IMR-90 (cell line): ENCODE measurements around the gene CCDC138. TPM values are rescaled to one million over a fixed set of nuclear protein-coding genes. Genes with fewer than 3 reads are reported as not detected.

Experiments
- ATAC-seq: fragments of 200-7000 bp; cut with Tn5 transposase; 2 replicates; pipeline ENCODE4 v1.9.1; 2020; ENCODE audit warnings: low read depth, mild to moderate bottlenecking, moderate library complexity
- BruUV-seq: library from RNA; stranded (reverse); fragments of 400-500 nt; replicated peaks from 2 replicates; lab custom pipeline; 2021; lab: Mats Ljungman, UMichigan
- CTCF ChIA-PET: fragments of 300-600 bp; formaldehyde crosslinking; extraction: SDS; loops from one replicate; lab custom pipeline; 2021; ENCODE audit warnings: antibody characterized with exemption; lab: Yijun Ruan, JAX
- POLR2A ChIA-PET: fragments of 300-600 bp; sonication (Branson Sonifier 250); formaldehyde crosslinking; loops from one replicate; lab custom pipeline; 2022; ENCODE audit warnings: antibody characterized with exemption; ENCODE audit not compliant: unreplicated experiment; lab: Charles Lee
- DNase-seq: peaks from one replicate; pipeline ENCODE4 v3.0.0; 2013
- H2AFZ ChIP-seq: replicated peaks from 2 replicates; pipeline ENCODE3; 2013; ENCODE audit warnings: low read length, mild to moderate bottlenecking; ENCODE audit not compliant: poor library complexity
- H2AK5ac ChIP-seq: 2 replicates; pipeline ENCODE4 v1.6.1; 2013; ENCODE audit warnings: low read depth, low read length, inconsistent platforms
- H2AK9ac ChIP-seq: replicated peaks from 2 replicates; pipeline ENCODE3; 2013; ENCODE audit warnings: mild to moderate bottlenecking, low read depth, low read length, moderate library complexity; ENCODE audit not compliant: poor library complexity
- H2BK120ac ChIP-seq: 2 replicates; pipeline ENCODE4 v1.6.1; 2013; ENCODE audit warnings: low read depth, low read length, inconsistent platforms
- H2BK15ac ChIP-seq: 3 replicates; pipeline ENCODE4 v1.6.1; 2013; ENCODE audit warnings: low read depth, low read length, inconsistent platforms
- H2BK20ac ChIP-seq: 2 replicates; pipeline ENCODE4 v1.6.1; 2013; ENCODE audit warnings: low read depth, mild to moderate bottlenecking, inconsistent platforms, low read length, moderate library complexity
- H2BK5ac ChIP-seq: 2 replicates; pipeline ENCODE4 v1.6.1; 2013; ENCODE audit warnings: mild to moderate bottlenecking, low read depth, low read length, inconsistent platforms; ENCODE audit not compliant: poor library complexity, severe bottlenecking
- H3K14ac ChIP-seq: replicated peaks from 2 replicates; pipeline ENCODE4 v1.6.1; 2013; ENCODE audit warnings: low read depth, low read length, inconsistent platforms
- H3K18ac ChIP-seq: 2 replicates; pipeline ENCODE4 v1.6.1; 2013; ENCODE audit warnings: low read depth, low read length, control low read depth
- H3K23ac ChIP-seq: 2 replicates; pipeline ENCODE4 v1.6.1; 2013; ENCODE audit warnings: low read depth, low read length, inconsistent platforms
- H3K27ac ChIP-seq: 2 replicates; pipeline ENCODE4 v1.5.1; 2013; ENCODE audit warnings: mild to moderate bottlenecking, control low read depth, low read length; ENCODE audit not compliant: insufficient read depth
- H3K27me3 ChIP-seq: 2 replicates; pipeline ENCODE4 v1.6.1; 2013; ENCODE audit warnings: low read length; ENCODE audit not compliant: control insufficient read depth, insufficient read depth
- H3K36me3 ChIP-seq: 2 replicates; pipeline ENCODE4 v1.6.1; 2013; ENCODE audit warnings: low read length, mixed read lengths; ENCODE audit not compliant: control insufficient read depth, insufficient read depth
- H3K4ac ChIP-seq: 2 replicates; pipeline ENCODE4 v1.6.1; 2013; ENCODE audit warnings: low read depth, low read length, inconsistent platforms
- H3K4me1 ChIP-seq: 2 replicates; pipeline ENCODE4 v1.6.1; 2013; ENCODE audit warnings: low read length, mixed read lengths; ENCODE audit not compliant: control insufficient read depth, insufficient read depth
- H3K4me2 ChIP-seq: 2 replicates; pipeline ENCODE4 v1.6.1; 2013; ENCODE audit warnings: low read depth, mild to moderate bottlenecking, control low read depth, low read length, moderate library complexity
- H3K4me3 ChIP-seq: 2 replicates; pipeline ENCODE4 v1.5.1; 2013; ENCODE audit warnings: low read depth, mild to moderate bottlenecking, control low read depth, low read length, moderate library complexity; ENCODE audit not compliant: insufficient read depth
- H3K56ac ChIP-seq: 2 replicates; pipeline ENCODE4 v1.6.1; 2013; ENCODE audit warnings: low read length, inconsistent platforms; ENCODE audit not compliant: insufficient read depth; ENCODE audit errors: extremely low read depth
- H3K79me1 ChIP-seq, 2 experiments: 2 replicates each; pipeline ENCODE4 v1.6.1; 2013; ENCODE audit warnings: low read length in 2 of 2, inconsistent platforms in 1 of 2, low read depth in 1 of 2
- H3K9ac ChIP-seq: 2 replicates; pipeline ENCODE4 v1.6.1; 2013; ENCODE audit warnings: low read depth, low read length, control low read depth
- H3K9me1 ChIP-seq: 2 replicates; pipeline ENCODE4 v1.6.1; 2013; ENCODE audit warnings: low read length, inconsistent platforms; ENCODE audit not compliant: insufficient read depth
- H3K9me3 ChIP-seq: 2 replicates; pipeline ENCODE4 v1.6.1; 2013; ENCODE audit warnings: low read length; ENCODE audit not compliant: control insufficient read depth, insufficient read depth
- H4K20me1 ChIP-seq: 2 replicates; pipeline ENCODE4 v1.6.1; 2013; ENCODE audit warnings: low read length, inconsistent platforms; ENCODE audit not compliant: insufficient read depth
- H4K5ac ChIP-seq: 2 replicates; pipeline ENCODE4 v1.6.1; 2013; ENCODE audit warnings: mild to moderate bottlenecking, low read depth, low read length, control low read depth
- H4K8ac ChIP-seq, 2 experiments: 2 replicates each; pipeline ENCODE4 v1.6.1; 2013; ENCODE audit warnings: low read depth in 2 of 2, low read length in 2 of 2, control low read depth in 1 of 2, inconsistent platforms in 1 of 2
- H4K91ac ChIP-seq: 2 replicates; pipeline ENCODE4 v1.6.1; 2013; ENCODE audit warnings: low read depth, low read length, inconsistent platforms; ENCODE audit not compliant: insufficient read depth
- BHLHE40 ChIP-seq: fragments of 150-350 bp; IDR thresholded peaks from 2 replicates; pipeline ENCODE4 v1.6.1; 2016; ENCODE audit warnings: mild to moderate bottlenecking, low read depth, low read length
- CEBPB ChIP-seq: IDR thresholded peaks from 2 replicates; pipeline ENCODE4 v1.6.1; 2012; ENCODE audit warnings: low read depth, low read length, improper control_type of control experiment
- CHD1 ChIP-seq: IDR thresholded peaks from 2 replicates; pipeline ENCODE4 v1.6.1; 2012; ENCODE audit warnings: low read depth, low read length, improper control_type of control experiment
- FOS ChIP-seq: fragments of 150-350 bp; IDR thresholded peaks from 2 replicates; pipeline ENCODE4 v1.6.1; 2016; ENCODE audit warnings: low read depth, low read length
- MAFK ChIP-seq: IDR thresholded peaks from 2 replicates; pipeline ENCODE4 v1.6.1; 2012; ENCODE audit warnings: low read depth, low read length, improper control_type of control experiment
- MAZ ChIP-seq: IDR thresholded peaks from 2 replicates; pipeline ENCODE4 v1.6.1; 2012; ENCODE audit warnings: low read depth, mild to moderate bottlenecking, low read length, improper control_type of control experiment, moderate library complexity, borderline replicate concordance
- MXI1 ChIP-seq: IDR thresholded peaks from 2 replicates; pipeline ENCODE4 v1.6.1; 2012; ENCODE audit warnings: low read depth, mild to moderate bottlenecking, low read length, moderate library complexity, borderline replicate concordance
- NFE2L2 ChIP-seq: fragments of 150-350 bp; IDR thresholded peaks from 2 replicates; pipeline ENCODE4 v1.6.1; 2016; ENCODE audit warnings: low read depth, mild to moderate bottlenecking, low read length
- POLR2A ChIP-seq: IDR thresholded peaks from 2 replicates; pipeline ENCODE4 v1.6.1; 2012; ENCODE audit warnings: mild to moderate bottlenecking, low read depth, low read length
- RAD21 ChIP-seq: IDR thresholded peaks from 2 replicates; pipeline ENCODE4 v1.6.1; 2012; ENCODE audit warnings: low read length, improper control_type of control experiment
- RCOR1 ChIP-seq: IDR thresholded peaks from 2 replicates; pipeline ENCODE4 v1.6.1; 2012; ENCODE audit warnings: mild to moderate bottlenecking, low read length, improper control_type of control experiment; ENCODE audit not compliant: insufficient replicate concordance
- RFX5 ChIP-seq: IDR thresholded peaks from 2 replicates; pipeline ENCODE4 v1.8.0; 2012; ENCODE audit warnings: low read depth, mild to moderate bottlenecking, low read length, moderate library complexity
- WGBS, 2 experiments: methylation state at CpG; one replicate each; pipeline versions ENCODE4 v1.1.5 to v1.1.7; 2013; ENCODE audit warnings: missing lambda C conversion rate in 2 of 2; ENCODE audit not compliant: insufficient read length in 1 of 2; ENCODE audit errors: extremely low coverage in 2 of 2; 5-methylcytosine and 5-hydroxymethylcytosine counted together
- dilution Hi-C: fragments of 300-500 bp; cut with HindIII; formaldehyde crosslinking; loops from one replicate; pipeline ENCODE4 v1.14.3; 2018; ENCODE audit warnings: low sequenced_read_pairs; ENCODE audit not compliant: unreplicated experiment
- in situ Hi-C: fragments of 300-500 bp; cut with MboI; formaldehyde crosslinking; loops from 3 replicates; pipeline ENCODE4 v1.14.3; 2019; ENCODE audit warnings: low sequenced_read_pairs, inconsistent platforms, mixed read lengths
- intact Hi-C: fragments of 100-400 bp; cut with micrococcal nuclease; formaldehyde crosslinking; loops from 2 replicates; pipeline ENCODE4 v1.10.0; 2022
- polyA plus RNA-seq, 3 experiments: library from polyadenylated mRNA; depleted of rRNA; stranded (reverse); fragments of >200 nt; gene quantifications; 2 replicates each; pipeline ENCODE4 v1.2.3, GENCODE V29; 2012; ENCODE audit warnings: low replicate concordance in 1 of 3
- total RNA-seq: library from RNA; depleted of rRNA; stranded (reverse); fragments of >200 nt; gene quantifications from 2 replicates; pipeline ENCODE4 v1.2.3, GENCODE V29; 2012
- TF ChIP-seq, protein P1 (sequence below): conservative IDR thresholded peaks from 2 replicates; pipeline ENCODE4 v1.5.1; 2012; ENCODE audit warnings: mild to moderate bottlenecking, low read depth, low read length, improper control_type of control experiment
- TF ChIP-seq, protein P2 (sequence below): fragments of 150-350 bp; IDR thresholded peaks from 2 replicates; pipeline ENCODE4 v1.6.1; 2016; ENCODE audit warnings: low read depth, mild to moderate bottlenecking, low read length, moderate library complexity, borderline replicate concordance
- TF ChIP-seq, protein P3 (sequence below): fragments of 150-350 bp; IDR thresholded peaks from 2 replicates; pipeline ENCODE4 v1.6.1; 2017; ENCODE audit warnings: mild to moderate bottlenecking, antibody characterized with exemption, low read length, low read depth

CCDC138 gene
- total and polyA plus RNA-seq, 2 of the 4 experiments (the other 2 are of a cell fraction): 1.5 to 2.9 TPM

DNA sequence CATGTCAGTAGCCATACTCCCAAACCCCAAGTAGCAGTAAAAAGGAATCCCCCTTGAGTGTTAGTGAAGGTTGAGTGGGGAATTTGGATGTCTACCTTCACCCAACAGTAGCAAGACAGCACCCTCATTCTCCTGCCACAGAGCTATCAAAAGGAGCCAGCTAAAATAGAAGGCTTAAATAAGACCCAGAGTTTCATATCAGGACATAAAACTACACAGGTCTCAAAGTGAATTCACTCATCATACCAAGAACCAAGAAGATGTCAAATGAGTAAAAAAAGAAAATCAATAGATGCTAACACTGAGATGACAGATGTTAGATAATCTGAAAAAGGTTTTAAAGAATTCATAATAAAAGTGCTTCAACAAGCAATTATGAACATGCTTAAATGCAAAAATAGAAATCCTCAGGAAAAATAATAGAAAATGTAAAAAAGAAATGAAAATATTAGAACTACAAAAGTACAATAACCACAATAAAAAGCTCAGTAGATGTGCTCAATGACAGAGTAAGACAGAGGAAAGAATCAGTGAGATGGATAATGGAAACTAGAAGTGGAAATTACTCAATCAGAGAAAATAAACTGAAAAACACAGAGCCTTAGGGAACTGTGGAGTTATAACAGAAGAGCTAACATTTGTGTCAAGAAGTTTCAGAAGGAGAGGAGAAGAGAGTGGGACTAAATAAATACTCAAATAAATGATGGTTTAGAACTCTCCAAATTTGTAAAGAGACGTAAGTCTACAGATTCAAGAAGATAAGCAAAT, 111.9 kb downstream of the CCDC138 start:
- POLR2A ChIA-PET: no interaction called here
- CTCF ChIA-PET: interaction anchor here (0.8 to 1.0 kb wide), 2 partner anchors 17 to 30 kb away, joined by 3 read pairs; no protein-coding TSS in a partner anchor
- intact Hi-C loops (no loop called here), in situ Hi-C loops (no loop called here), dilution Hi-C loops (no loop called here)
- no peak overlapping the region for H4K8ac ChIP-seq
- H3K4ac ChIP-seq: no peak overlapping the region
- no peak overlapping the region for H3K9ac ChIP-seq
- H4K5ac ChIP-seq: no peak overlapping the region
- DNase-seq: no peak
- no peak overlapping the region for H3K4me2 ChIP-seq
- no peak overlapping the region for H2AK9ac ChIP-seq
- H3K9me3 ChIP-seq: no peaks in the 10 kb centered on the region
- H3K56ac ChIP-seq: no peak overlapping the region
- no peak overlapping the region for H3K4me3 ChIP-seq
- peaks cover 4% of the 10 kb centered on the region; the same call in 1 of the 2 replicates for H3K27me3 ChIP-seq
- no TSS peak for BruUV-seq
- H4K91ac ChIP-seq: no peak overlapping the region
- H2AK5ac ChIP-seq: no peak overlapping the region
- H2BK120ac ChIP-seq: no peak overlapping the region
- no peak overlapping the region for H2BK20ac ChIP-seq
- no peak overlapping the region for H3K14ac ChIP-seq
- no peak overlapping the region for H3K27ac ChIP-seq
- TF ChIP-seq RAD21 (no peak), MAZ (no peak), CHD1 (no peak), MAFK (no peak), RCOR1 (no peak), BHLHE40 (no peak), FOS (no peak), POLR2A (no peak), MXI1 (no peak), RFX5 (no peak), NFE2L2 (no peak), CEBPB (no peak)
- TF ChIP-seq, protein P1, sequence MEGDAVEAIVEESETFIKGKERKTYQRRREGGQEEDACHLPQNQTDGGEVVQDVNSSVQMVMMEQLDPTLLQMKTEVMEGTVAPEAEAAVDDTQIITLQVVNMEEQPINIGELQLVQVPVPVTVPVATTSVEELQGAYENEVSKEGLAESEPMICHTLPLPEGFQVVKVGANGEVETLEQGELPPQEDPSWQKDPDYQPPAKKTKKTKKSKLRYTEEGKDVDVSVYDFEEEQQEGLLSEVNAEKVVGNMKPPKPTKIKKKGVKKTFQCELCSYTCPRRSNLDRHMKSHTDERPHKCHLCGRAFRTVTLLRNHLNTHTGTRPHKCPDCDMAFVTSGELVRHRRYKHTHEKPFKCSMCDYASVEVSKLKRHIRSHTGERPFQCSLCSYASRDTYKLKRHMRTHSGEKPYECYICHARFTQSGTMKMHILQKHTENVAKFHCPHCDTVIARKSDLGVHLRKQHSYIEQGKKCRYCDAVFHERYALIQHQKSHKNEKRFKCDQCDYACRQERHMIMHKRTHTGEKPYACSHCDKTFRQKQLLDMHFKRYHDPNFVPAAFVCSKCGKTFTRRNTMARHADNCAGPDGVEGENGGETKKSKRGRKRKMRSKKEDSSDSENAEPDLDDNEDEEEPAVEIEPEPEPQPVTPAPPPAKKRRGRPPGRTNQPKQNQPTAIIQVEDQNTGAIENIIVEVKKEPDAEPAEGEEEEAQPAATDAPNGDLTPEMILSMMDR: no peak
- TF ChIP-seq, protein P2, sequence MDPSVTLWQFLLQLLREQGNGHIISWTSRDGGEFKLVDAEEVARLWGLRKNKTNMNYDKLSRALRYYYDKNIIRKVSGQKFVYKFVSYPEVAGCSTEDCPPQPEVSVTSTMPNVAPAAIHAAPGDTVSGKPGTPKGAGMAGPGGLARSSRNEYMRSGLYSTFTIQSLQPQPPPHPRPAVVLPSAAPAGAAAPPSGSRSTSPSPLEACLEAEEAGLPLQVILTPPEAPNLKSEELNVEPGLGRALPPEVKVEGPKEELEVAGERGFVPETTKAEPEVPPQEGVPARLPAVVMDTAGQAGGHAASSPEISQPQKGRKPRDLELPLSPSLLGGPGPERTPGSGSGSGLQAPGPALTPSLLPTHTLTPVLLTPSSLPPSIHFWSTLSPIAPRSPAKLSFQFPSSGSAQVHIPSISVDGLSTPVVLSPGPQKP: no peak
- TF ChIP-seq, protein P3, sequence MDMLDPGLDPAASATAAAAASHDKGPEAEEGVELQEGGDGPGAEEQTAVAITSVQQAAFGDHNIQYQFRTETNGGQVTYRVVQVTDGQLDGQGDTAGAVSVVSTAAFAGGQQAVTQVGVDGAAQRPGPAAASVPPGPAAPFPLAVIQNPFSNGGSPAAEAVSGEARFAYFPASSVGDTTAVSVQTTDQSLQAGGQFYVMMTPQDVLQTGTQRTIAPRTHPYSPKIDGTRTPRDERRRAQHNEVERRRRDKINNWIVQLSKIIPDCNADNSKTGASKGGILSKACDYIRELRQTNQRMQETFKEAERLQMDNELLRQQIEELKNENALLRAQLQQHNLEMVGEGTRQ: no peak
- H3K9me1 ChIP-seq: no peaks in the 10 kb centered on the region
- no CpG with 5 or more reads among the region's 1 CpG for WGBS, 2 experiments
- no peaks in the 10 kb centered on the region for H3K79me1 ChIP-seq
- no peak overlapping the region for H2AFZ ChIP-seq
- no peak for ATAC-seq
- H2BK5ac ChIP-seq: no peak overlapping the region
- H3K18ac ChIP-seq: no peak overlapping the region
- H3K36me3 ChIP-seq: no peaks in the 10 kb centered on the region
- no peak overlapping the region for H2BK15ac ChIP-seq
- H4K20me1 ChIP-seq: no peaks in the 10 kb centered on the region
- no peaks in the 10 kb centered on the region for H3K4me1 ChIP-seq
- no peak overlapping the region for H3K23ac ChIP-seq
